Tibial nerve (tissue), 4 donors: ENCODE measurements around the gene NFAT5. TPM values are rescaled to one million over a fixed set of nuclear protein-coding genes. Genes with fewer than 3 reads are reported as not detected.
"Not testable (repeated sequence)": the region's sequence is repeated elsewhere in the genome, so short reads cannot be mapped to it uniquely, and the experiment has no call there.

ENCODE experiments used
- DNase-seq, 2 donors: peaks; one replicate each; pipeline ENCODE4 v3.0.0-alpha.2; 2019; ENCODE audit warnings: low spot score in 2 of 2
- H3K27ac ChIP-seq, 4 donors: fragments of 200-600 bp; sonication (generic) in 3 of 4; one replicate each; pipeline ENCODE4 v1.5.1; 2017 to 2019; ENCODE audit warnings: mild to moderate bottlenecking in 1 of 4
- H3K27me3 ChIP-seq, 2 donors: fragments of 200-600 bp; sonication (generic) in 1 of 2; one replicate each; pipeline versions ENCODE4 v1.5.1 to v1.6.0; 2017 to 2019
- H3K36me3 ChIP-seq, 3 donors: fragments of 200-600 bp; sonication (generic); one replicate each; pipeline ENCODE4 v1.5.1; 2018 to 2019
- H3K4me1 ChIP-seq, 4 donors: fragments of 200-600 bp; sonication (generic) in 3 of 4; one replicate each; pipeline ENCODE4 v1.5.1; 2017 to 2019
- H3K4me3 ChIP-seq, 4 donors: fragments of 200-600 bp; sonication (generic) in 3 of 4; one replicate each; pipeline ENCODE4 v1.5.1; 2017 to 2019; ENCODE audit warnings: mild to moderate bottlenecking in 1 of 4, moderate library complexity in 1 of 4
- H3K9me3 ChIP-seq, 4 donors: fragments of 200-600 bp; sonication (generic) in 3 of 4; one replicate each; pipeline ENCODE4 v1.5.1; 2017 to 2019
- EP300 ChIP-seq, 2 donors: sonication (generic); formaldehyde crosslinking; IDR thresholded peaks; one replicate each; pipeline ENCODE4 v1.6.1; 2017; ENCODE audit warnings: antibody characterized with exemption in 2 of 2, mild to moderate bottlenecking in 1 of 2
- POLR2A ChIP-seq, 2 donors: fragments of 450-650 bp; IDR thresholded peaks; one replicate each; pipeline ENCODE4 v1.6.1; 2017; ENCODE audit warnings: antibody characterized with exemption in 2 of 2, mild to moderate bottlenecking in 2 of 2, moderate library complexity in 2 of 2
- WGBS, 2 donors: methylation state at CpG; one replicate each; pipeline ENCODE4 v1.1.5; 2018; 5-methylcytosine and 5-hydroxymethylcytosine counted together
- total RNA-seq, 4 donors: library from RNA; depleted of rRNA; stranded (reverse); fragments of >200 nt; gene quantifications; one replicate each; pipeline ENCODE4 v1.1.0, GENCODE V29; 2016
- TF ChIP-seq, protein P1 (sequence below), 5 experiments: fragments of 200-600 bp in 3 of 5; fragments of 450-650 bp in 2 of 5; sonication (generic) in 3 of 5; IDR thresholded peaks; one replicate each; pipeline ENCODE4 v1.5.1; 2016 to 2019; ENCODE audit warnings: antibody characterized with exemption in 5 of 5, mild to moderate bottlenecking in 3 of 5, moderate library complexity in 2 of 5

Gene NFAT5, protein sequence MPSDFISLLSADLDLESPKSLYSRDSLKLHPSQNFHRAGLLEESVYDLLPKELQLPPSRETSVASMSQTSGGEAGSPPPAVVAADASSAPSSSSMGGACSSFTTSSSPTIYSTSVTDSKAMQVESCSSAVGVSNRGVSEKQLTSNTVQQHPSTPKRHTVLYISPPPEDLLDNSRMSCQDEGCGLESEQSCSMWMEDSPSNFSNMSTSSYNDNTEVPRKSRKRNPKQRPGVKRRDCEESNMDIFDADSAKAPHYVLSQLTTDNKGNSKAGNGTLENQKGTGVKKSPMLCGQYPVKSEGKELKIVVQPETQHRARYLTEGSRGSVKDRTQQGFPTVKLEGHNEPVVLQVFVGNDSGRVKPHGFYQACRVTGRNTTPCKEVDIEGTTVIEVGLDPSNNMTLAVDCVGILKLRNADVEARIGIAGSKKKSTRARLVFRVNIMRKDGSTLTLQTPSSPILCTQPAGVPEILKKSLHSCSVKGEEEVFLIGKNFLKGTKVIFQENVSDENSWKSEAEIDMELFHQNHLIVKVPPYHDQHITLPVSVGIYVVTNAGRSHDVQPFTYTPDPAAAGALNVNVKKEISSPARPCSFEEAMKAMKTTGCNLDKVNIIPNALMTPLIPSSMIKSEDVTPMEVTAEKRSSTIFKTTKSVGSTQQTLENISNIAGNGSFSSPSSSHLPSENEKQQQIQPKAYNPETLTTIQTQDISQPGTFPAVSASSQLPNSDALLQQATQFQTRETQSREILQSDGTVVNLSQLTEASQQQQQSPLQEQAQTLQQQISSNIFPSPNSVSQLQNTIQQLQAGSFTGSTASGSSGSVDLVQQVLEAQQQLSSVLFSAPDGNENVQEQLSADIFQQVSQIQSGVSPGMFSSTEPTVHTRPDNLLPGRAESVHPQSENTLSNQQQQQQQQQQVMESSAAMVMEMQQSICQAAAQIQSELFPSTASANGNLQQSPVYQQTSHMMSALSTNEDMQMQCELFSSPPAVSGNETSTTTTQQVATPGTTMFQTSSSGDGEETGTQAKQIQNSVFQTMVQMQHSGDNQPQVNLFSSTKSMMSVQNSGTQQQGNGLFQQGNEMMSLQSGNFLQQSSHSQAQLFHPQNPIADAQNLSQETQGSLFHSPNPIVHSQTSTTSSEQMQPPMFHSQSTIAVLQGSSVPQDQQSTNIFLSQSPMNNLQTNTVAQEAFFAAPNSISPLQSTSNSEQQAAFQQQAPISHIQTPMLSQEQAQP (N-terminal part only)
- 10 to 100 TPM; 53.2 to 61.4 (median 57.5) TPM for total RNA-seq

DNA sequence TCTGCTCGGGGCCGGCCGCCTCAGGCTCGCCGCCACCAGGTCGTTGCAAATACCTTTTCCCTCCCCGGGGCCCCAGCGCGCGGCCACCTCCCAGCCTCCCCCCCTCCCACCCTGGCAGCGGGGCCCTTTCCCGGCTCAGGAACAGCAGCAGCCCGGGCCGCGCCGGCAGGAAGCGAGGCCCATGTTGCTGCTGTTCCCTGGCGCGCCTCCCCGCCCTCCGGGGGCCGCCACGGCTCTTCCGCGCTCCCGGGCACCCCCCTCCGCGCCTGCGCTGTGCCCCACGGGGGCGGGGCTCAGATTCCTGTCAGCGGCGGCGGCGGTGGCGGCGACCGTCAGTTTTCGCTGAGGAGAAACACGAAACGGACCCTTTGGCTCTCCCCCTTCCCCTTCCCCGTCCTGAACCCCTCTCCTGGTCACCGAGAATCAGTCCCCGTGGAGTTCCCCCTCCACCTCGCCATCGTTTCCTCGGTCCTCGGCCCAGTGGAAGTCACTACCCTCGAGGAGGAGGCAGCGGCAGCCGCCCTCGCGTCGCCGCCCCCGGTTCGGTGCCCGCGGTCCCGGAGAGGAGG, at the start of gene NFAT5:
TSS of gene NFAT5 (plus strand) at position 296 of the 569 bp plus-strand sequence. CDS start 336 bp downstream, outside the sequence.
- TF ChIP-seq POLR2A (IDR thresholded peaks at IDR 0.05): peak; percentile 96 to 98
- TF ChIP-seq, protein P1, sequence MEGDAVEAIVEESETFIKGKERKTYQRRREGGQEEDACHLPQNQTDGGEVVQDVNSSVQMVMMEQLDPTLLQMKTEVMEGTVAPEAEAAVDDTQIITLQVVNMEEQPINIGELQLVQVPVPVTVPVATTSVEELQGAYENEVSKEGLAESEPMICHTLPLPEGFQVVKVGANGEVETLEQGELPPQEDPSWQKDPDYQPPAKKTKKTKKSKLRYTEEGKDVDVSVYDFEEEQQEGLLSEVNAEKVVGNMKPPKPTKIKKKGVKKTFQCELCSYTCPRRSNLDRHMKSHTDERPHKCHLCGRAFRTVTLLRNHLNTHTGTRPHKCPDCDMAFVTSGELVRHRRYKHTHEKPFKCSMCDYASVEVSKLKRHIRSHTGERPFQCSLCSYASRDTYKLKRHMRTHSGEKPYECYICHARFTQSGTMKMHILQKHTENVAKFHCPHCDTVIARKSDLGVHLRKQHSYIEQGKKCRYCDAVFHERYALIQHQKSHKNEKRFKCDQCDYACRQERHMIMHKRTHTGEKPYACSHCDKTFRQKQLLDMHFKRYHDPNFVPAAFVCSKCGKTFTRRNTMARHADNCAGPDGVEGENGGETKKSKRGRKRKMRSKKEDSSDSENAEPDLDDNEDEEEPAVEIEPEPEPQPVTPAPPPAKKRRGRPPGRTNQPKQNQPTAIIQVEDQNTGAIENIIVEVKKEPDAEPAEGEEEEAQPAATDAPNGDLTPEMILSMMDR (IDR thresholded peaks at IDR 0.05): peak in 2 of 5 experiments; percentile 23 to 44
- TF ChIP-seq EP300 (IDR thresholded peaks at IDR 0.05): peak in 1 of 2 donors; percentile 96
- H3K4me3 ChIP-seq: peak within 1 kb of the TSS; percentile 75 to 99 (median 88)
- H3K9me3 ChIP-seq: no peaks in the 10 kb centered on the region
- peaks cover 0 to 52% (median 37%) of the 10 kb centered on the region in 4 donors for H3K4me1 ChIP-seq
- 0% methylated on average over 39 to 44 of the region's 60 CpGs for WGBS, 2 donors
- H3K36me3 ChIP-seq: no peaks in the 10 kb centered on the region
- H3K27me3 ChIP-seq: no peaks in the 10 kb centered on the region
- DNase-seq: peak; percentile 85 to 91
- peak within 1 kb of the TSS; percentile 96 to 100 (median 96) for H3K27ac ChIP-seq

DNA sequence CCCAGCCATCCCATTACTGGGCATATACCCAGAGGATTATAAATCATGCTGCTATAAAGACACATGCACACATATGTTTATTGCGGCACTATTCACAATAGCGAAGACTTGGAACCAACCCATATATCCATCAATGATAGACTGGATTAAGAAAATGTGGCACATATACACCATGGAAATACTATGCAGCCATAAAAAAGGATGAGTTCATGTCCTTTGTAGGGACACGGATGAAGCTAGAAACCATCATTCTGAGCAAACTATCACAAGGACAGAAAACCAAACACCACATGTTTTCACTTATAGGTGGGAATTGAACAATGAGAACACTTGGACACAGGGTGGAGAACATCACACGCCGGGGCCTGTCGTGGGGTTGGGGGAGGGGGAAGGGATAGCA, 47.9 kb upstream of the NFAT5 start:
- not testable (repeated sequence) for H3K4me1 ChIP-seq, H3K27ac ChIP-seq, H3K4me3 ChIP-seq, H3K36me3 ChIP-seq, DNase-seq, H3K27me3 ChIP-seq, H3K9me3 ChIP-seq
- WGBS, 2 donors: 92 to 95% methylated on average over 6 of the region's 6 CpGs

DNA sequence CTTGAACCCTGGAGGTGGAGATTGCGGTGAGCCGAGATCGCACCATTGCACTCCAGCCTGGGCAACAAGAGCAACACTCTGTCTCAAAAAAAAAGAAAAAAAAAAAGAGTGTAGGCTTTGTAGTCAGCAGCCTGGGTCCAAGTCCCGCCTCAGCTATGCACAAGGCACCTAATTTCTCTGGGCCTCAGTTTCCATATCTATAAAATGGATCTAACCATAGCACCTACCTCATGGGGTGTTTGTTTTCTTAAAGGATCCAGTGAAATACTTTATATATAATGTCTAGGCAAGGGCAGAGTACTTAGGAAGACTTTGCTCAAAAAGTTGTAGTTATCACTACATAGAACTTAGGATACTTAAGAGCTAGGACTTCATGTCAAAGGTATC, 45.4 kb upstream of the NFAT5 start:
- Histone ChIP-seq H3K27ac (no peak overlapping the region), H3K4me1 (no peaks in the 10 kb centered on the region), H3K27me3 (no peaks in the 10 kb centered on the region), H3K4me3 (no peak overlapping the region), H3K9me3 (peaks cover 0 to 4% (median 0%) of the 10 kb centered on the region in 4 donors), H3K36me3 (no peaks in the 10 kb centered on the region)
- no peak for DNase-seq
- TF ChIP-seq, protein P1 (IDR thresholded peaks at IDR 0.05): no peak
- TF ChIP-seq POLR2A (IDR thresholded peaks at IDR 0.05): no peak
- no peak for TF ChIP-seq EP300 (IDR thresholded peaks at IDR 0.05)
- 98% methylated on average over 4 of the region's 4 CpGs for WGBS, 2 donors

DNA sequence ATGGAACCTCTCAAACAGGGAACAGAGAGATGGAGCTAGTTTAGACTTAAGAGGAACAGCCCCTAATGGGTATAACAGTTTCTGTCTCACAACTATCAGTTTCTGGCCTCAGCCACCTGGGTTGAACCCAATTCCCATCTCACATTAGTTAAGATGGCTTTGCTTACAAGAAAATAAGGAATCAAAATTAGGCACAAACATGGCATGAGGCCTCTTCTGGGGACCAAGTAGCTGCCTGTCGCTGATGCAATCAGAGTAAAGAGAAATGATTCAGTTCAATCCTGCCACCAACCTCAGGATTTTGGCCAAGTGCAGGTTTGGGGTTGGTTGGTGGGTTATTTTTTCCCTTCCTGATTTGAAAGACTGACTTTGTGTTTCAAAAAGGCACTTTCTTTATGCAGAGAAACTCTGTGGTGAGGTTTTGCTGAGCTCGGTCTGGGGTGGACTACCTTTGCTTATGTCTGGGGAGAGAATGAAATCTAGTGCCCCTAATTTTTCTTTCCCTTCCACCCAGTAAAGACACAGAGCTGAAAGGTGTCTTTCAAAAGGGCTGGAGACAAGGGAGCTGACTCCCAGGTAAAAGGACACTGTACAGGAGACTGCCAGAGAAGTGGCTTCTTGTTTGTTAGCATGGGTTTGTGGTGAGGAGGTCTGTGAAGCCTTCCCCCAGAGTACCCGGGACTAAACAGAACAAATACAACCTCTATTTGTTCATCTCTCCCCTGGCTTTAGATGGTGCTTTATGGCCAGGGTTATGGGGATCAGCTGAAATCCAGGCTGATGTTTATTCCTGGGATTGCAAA, 44.8 kb upstream of the NFAT5 start:
- TF ChIP-seq, protein P1 (IDR thresholded peaks at IDR 0.05): no peak
- TF ChIP-seq EP300 (IDR thresholded peaks at IDR 0.05) (no peak), POLR2A (IDR thresholded peaks at IDR 0.05) (no peak)
- Histone ChIP-seq H3K27me3 (no peaks in the 10 kb centered on the region), H3K36me3 (no peaks in the 10 kb centered on the region), H3K4me3 (no peak overlapping the region), H3K27ac (no peak overlapping the region), H3K4me1 (no peaks in the 10 kb centered on the region), H3K9me3 (peaks cover 0 to 4% (median 0%) of the 10 kb centered on the region in 4 donors)
- no peak for DNase-seq
- WGBS, 2 donors: 50 to 57% methylated on average over 3 of the region's 3 CpGs
